ENCODE measurements around the gene WDR53.

Gene WDR53

GRCh38 chr3:196541684-196542445 is 26.5 kb downstream of the WDR53 start:
- TF ChIP-seq CTCF (conservative IDR thresholded peaks at IDR 0.05): no peak
- no peak overlapping the region for H3K27ac ChIP-seq

DNA sequence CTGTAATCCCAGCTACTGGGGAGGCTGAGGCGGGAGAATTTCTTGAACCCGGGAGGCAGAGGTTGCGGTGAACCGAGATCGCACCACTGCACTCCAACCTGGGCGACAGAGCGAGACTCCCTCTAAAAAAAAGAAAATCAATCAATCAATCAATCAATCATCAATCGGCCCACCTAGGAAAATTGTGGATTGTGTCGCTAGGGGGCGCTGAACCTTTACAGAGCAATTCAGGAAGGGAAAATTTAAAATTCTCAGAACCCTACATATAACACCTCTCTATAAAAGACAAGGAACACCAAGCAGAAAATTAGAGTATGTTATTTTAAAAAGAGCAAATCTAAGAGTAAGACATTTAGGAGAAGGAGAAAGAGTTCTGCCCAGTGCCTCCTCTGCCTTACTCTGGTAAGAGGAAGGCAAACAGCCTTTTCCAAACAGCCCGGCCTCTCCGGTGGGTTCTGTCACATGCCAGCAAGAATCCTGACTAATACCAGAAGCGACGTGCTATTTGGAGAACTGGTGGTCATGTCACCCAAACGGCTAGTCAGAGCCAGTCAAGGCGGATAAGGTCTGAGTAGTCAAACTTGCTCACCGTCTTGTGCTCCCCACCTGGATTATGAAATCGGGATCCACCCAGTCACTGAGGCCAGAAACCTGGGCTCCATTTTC is 30.9 kb downstream of the WDR53 start:
- TF ChIP-seq CTCF (conservative IDR thresholded peaks at IDR 0.05): peak; percentile 86
- no peak overlapping the region for H3K27ac ChIP-seq

DNA sequence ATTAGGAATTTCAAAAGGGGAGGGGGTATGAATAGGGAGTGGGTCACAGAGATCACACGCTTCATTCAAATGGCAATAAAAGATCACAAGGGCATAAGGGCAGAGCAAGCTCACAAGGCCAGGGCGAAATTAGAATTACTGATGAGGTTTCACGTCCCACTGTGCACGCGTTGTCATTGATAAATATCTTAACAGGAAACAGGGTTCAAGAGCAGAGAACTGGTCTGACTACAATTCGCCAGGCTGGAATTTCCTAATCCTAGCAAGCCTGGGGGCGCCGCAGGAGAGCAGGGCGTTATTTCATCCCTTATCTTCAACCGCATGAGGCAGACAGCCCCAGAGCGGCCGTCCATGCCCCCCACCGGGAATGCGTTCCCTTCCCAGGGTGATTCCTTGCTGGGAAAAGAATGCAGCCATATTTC is 35.1 kb downstream of the WDR53 start:
- no peak for TF ChIP-seq CTCF (conservative IDR thresholded peaks at IDR 0.05)
- H3K27ac ChIP-seq: no peak overlapping the region

DNA sequence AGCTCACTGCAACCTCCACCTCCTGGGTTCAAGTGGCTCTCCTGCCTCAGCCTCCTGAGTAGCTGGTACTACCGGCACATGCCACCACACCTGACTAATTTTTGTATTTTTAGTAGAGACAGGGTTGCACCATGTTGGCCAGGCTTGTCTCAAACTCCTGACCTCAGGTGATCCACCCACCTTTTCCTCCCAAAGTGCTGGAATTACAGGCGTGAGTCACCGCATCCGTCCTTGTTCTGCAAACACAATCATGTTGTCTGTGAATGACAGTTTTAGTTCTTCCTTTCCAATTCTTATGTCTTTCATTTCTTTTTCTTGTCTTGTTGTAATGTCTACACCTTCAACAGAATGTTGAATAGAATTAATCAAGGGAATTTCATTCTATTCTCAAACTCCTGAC is 36.9 kb downstream of the WDR53 start:
- TF ChIP-seq CTCF (conservative IDR thresholded peaks at IDR 0.05): no peak
- H3K27ac ChIP-seq: no peak overlapping the region

DNA sequence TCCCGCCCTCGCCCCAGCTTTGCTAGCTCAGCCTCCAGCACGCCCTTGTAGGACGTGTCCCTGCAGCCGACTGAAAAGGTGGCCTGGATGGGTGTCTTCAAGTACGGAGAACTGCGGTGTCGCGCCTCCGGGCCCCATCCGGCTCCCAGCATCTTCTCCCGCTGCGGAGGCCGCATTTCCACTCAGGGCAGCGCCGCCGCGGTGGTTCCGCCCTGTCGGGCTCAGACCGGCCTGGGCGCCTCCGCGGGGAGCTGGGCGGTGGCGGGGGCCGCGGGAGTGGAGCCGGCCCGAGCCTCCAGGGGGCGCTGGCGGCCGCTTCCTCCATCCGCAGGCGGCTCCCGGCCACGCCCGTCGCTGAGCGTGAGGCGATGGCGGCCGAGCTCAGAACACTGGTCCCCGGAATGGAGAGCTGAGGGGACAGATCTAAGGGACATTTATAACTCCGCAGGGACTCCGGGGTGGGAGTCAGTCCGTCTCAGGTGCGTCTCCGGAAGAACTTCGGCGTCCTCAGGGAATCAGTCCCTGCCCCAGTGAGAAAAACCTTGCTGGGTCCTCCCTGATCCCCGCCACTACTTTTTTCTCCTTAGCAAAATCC is 39.6 kb downstream of the WDR53 start:
- TF ChIP-seq CTCF (conservative IDR thresholded peaks at IDR 0.05): peak; percentile 97
- H3K27ac ChIP-seq: peak overlapping the region; percentile 64

GRCh38 chr3:196525141-196525540 is 43.2 kb downstream of the WDR53 start:
- TF ChIP-seq CTCF (conservative IDR thresholded peaks at IDR 0.05): no peak
- no peak overlapping the region for H3K27ac ChIP-seq

DNA sequence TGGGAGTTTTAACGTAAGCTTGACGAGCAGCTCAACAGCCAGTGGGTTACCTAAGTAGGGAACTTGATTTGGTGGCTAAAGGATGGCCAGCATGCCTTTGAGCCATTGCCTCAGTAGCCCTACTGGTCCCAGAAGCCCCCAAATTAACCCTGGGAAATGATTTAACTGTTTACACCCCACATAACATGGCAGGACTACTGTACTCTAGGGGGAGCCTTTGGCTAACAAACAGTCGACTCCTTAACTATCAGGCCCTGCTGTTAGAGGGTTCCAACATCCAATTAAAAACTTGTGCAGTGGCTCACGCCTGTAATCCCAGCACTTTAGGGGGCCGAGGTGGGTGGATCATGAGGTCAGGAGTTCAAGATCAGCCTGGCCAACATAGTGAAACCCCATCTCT is 43.8 kb downstream of the WDR53 start:
- no peak for TF ChIP-seq CTCF (conservative IDR thresholded peaks at IDR 0.05)
- no peak overlapping the region for H3K27ac ChIP-seq
